HG03521 (cell line): ENCODE measurements around the gene FAM168A.
"Not testable (repeated sequence)": the region's sequence is repeated elsewhere in the genome, so short reads cannot be mapped to it uniquely, and the experiment has no call there.

Experiments used
- ATAC-seq: cut with Tn5 transposase; IDR thresholded peaks from one replicate; pipeline ENCODE4 v1.9.1; 2021; ENCODE audit warnings: mild to moderate bottlenecking, moderate library complexity; ENCODE audit not compliant: unreplicated experiment

Gene FAM168A

DNA sequence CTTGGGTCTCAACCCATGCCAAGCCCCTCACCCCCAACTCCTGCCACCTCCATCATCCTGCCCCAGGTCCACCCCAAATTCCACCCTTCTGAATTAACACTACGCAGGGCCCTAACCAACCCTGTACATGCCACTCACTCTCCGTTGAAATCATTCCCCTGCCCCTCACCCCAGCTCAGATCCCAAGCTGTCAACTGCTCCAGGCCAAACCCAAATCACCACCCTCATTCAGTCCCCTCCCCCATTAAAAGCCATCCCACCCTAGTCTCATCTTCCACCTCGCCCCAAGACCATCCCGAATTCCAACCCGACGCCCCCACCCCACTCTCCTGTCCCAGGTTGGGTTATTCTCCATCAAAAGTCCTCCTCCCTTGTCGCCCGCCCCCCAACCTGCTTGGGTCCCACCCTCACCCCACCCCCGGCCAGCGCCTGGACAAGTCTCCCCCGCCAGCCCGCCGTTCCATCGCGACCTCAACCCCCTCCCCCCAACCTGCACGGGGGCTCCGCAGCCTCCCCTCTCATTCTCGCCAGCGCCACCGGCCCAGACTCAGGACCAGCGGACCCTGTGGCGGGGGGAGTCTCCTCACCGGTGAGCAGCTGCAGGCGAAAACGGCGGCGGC lies 466 bp downstream of the FAM168A start:
- no peak for ATAC-seq

DNA sequence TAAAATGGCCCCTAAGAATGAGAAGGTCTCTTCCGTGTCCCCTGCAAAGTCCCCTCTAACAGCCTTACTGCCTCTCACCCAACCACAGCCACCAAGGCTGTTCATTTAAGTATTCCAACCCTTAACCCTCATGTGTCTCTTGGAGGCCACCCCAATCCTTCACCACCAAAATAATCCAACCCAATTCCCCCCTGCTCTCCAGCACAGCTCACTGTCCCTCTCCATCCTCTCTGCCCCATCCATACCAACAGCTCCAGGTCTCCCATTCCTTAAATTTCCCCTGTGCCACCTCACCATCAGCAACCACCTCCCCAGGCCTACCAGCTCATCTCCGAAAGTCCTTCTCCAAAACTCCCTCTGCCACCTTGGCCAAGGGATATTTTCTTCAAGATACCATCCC lies 1.4 kb downstream of the FAM168A start:
- no peak for ATAC-seq

GRCh38 chr11:73592640-73593039 lies 5.3 kb downstream of the FAM168A start:
- ATAC-seq, result no peak

DNA sequence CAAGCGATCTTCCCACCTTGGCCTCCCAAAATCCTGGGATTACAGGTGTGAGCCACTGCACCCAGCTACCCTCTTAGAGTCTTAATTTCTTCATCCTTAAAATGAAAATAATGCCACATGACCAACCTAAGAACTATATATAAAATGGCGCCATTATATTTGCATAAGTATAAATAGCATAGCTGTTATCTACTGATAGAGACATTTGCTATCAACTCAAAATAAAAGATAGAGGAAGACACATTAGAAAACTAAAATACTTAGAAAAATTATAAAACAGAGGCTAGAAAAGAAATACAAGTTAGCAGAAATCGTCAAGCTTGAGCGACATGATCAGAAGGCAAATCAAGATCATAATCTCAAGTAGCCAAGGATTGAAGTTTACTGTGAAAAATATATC lies 6.2 kb downstream of the FAM168A start:
- no peak for ATAC-seq

- no peak for ATAC-seq
Observed at GRCh38 chr11:73590991-73591390, 6.9 kb downstream of the FAM168A start.

- no peak for ATAC-seq
Observed at GRCh38 chr11:73586791-73587190, 11.1 kb downstream of the FAM168A start.

- ATAC-seq, result no peak
Observed at GRCh38 chr11:73585834-73586575, 11.9 kb downstream of the FAM168A start.

GRCh38 chr11:73584831-73585230 lies 13.1 kb downstream of the FAM168A start:
- no peak for ATAC-seq

DNA sequence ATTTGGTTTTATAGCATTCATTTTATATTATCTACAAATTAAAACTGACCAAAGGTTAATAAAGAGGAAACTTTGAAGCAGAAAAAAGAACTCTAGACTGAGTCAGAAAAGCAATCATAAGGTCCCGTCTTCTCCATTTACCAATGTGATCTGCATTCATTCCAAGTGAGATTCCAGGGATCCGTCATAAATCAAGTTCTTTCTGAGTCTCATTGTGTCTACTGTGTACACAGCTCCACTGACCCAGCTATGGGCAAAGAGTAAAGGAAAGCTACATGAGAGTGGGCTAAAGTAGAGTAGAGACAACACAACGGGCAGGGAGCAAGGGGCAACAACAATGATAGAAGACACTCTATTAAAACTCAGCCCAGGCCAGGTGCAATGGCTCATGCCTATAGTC lies 15.3 kb downstream of the FAM168A start:
- ATAC-seq, result no peak

- ATAC-seq, result not testable (repeated sequence)
Observed at GRCh38 chr11:73580749-73581148, 17.2 kb downstream of the FAM168A start.

DNA sequence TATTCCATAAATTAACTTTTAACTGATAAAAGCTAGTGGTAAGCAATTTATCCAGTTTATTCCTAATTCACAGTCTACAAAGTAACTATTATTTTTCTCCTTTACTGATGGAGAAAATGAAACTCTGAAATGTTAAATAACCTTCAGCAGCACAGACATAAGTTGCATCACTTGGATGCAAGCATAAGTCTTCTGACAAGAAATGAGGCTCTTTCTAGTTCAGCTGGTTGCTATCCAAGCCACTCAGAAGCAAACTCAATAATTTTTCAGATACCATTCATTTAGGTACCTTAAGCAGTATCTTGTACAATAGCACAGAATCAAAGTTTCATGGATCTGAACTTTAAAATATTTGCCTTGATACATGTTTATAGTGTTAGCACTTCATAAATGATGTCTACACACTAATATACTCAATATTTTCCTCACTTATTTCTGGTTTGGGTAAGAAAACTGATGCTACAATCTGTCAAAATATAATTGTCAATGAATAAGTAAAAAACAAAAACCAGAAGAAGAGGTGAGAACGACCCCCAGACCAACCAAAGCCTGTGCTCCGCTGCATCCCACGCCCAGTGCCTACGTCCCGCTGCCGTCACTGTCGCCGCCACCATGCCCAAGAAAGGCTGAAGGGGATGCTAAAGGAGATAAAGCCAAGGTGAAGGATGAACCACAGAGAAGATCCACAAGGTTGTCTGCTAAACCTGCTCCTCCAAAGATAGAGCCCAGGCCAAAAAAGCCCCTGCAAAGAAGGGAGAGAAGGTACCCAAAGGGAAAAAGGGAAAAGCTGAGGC lies 18.1 kb downstream of the FAM168A start:
- no peak for ATAC-seq

GRCh38 chr11:73578592-73579185 lies 19.2 kb downstream of the FAM168A start:
- ATAC-seq, result no peak

DNA sequence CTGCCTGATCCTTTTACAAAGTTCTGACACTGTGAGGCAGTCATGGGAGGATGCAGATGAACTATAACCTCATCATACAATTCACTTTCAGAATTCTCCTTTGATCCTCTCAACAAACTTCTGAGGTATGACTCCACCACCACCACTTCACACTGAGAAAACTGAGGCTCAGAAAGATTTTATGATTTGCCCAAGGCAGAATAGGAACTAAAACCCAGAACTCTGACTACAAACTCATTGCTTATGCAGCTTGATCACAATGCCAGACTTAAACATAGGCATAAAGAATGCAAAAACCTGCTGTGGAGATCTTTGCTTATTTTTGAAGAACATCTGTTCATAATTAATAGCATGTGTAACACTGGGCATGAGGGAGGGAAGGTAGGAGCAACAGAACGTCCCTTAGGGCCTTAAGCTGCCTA lies 20.4 kb downstream of the FAM168A start:
- ATAC-seq, result no peak

DNA sequence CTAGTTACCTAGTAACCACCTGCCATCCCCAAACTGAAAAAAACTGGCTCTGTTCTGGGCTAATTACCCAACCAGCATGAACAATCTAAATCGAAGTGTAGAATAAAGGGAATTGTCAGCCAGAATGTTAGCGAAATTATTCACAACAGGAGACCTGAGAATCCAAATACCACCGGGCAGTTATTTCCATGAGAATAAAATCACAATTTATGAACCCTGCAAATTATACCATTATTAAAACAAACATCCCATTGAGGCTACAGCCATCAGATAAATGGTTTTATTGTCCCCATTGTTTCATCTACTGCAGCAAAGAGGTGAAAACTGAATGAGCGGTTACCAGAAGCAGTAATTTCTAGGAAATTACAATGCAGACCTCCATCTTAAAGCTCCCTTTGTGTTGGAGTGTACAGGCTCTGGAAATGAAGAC lies 21.7 kb downstream of the FAM168A start:
- no peak for ATAC-seq

DNA sequence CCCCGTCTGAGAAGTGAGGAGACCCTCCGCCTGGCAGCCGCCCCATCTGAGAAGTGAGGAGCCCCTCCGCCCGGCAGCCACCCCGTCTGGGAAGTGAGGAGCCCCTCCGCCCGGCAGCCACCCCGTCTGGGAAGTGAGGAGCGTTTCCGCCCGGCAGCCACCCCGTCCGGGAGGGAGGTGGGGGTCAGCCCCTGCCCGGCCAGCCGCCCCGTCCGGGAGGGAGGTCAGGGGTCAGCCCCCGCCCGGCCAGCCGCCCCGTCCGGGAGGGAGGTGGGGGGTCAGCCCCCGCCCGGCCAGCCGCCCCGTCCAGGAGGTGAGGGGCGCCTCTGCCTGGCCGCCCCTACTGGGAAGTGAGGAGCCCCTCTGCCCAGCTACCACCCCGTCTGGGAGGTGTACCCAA lies 25.9 kb downstream of the FAM168A start:
- ATAC-seq, result not testable (repeated sequence)

- no peak for ATAC-seq
Observed at GRCh38 chr11:73570415-73571114, 27.3 kb downstream of the FAM168A start.

- ATAC-seq, result no peak
Observed at GRCh38 chr11:73566977-73567755, 30.7 kb downstream of the FAM168A start.

GRCh38 chr11:73566422-73566821 lies 31.5 kb downstream of the FAM168A start:
- ATAC-seq, result no peak

- no peak for ATAC-seq
Observed at GRCh38 chr11:73565804-73566203, 32.1 kb downstream of the FAM168A start.

DNA sequence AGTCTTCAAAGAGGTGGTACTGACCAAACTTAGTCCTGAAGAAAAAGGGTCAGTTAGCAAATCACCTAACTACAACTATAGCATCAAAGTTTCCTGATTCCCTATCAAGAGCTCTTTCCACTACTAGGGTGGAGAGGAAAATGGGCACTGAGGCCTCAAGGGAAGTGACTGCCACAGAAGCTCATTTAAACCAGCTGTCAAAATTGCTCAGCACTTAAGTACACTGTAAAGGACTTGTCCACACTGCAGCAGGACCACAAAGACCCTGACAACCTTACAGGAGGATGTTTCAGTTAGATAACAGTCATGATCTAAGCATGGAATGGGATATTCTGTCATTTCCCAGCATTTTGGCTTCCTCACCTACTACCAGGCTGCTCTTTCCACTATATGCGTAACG lies 33.0 kb downstream of the FAM168A start:
- ATAC-seq, result no peak
